ENCODE measurements around the gene POLE3. TPM values are rescaled to one million over a fixed set of nuclear protein-coding genes. Genes with fewer than 3 reads are reported as not detected.

The POLE3 gene
- total and polyA plus RNA-seq, 4 donors: 21.7 to 42.9 (median 28.4) TPM

DNA sequence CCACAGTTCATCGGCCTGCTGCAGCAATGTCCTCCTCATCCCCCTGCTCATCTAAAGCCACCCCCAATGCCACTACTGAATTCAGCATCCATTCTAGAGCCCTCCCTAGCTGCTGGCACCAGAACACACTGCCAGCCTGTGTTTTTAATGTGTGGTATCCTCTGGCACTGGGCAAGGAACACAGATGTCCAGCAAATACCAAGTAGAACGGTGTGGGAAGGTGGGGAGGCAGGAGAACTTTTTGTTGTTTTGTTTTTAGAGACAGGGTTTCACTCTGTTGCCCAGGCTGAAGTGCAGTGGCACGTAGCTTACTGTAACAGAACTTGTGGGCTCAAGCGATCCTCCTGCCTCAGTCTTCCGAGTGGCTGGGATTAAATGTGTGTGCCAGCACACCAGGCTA, 38.4 kb downstream of the POLE3 start:
- Histone ChIP-seq H3K27me3 (ENCODE audit: control insufficient read depth in 3 of 3, insufficient read depth in 3 of 3, low read length in 2 of 3) (no peaks in the 10 kb centered on the region), H3K9me3 (ENCODE audit: control insufficient read depth in 4 of 4, insufficient read depth in 3 of 4, low read length in 3 of 4) (no peaks in the 10 kb centered on the region), H3K4me3 (no peak overlapping the region), H3K9ac (ENCODE audit: insufficient read depth in 1 of 2, low read length in 2 of 2) (no peak overlapping the region), H3K36me3 (ENCODE audit: control insufficient read depth in 4 of 4, insufficient read depth in 4 of 4, low read length in 4 of 4) (peaks cover 7 to 18% (median 10%) of the 10 kb centered on the region in 4 donors), H3K27ac (ENCODE audit: low read depth in 1 of 2, low read length in 1 of 2) (no peak overlapping the region), H3K4me1 (ENCODE audit: control insufficient read depth in 5 of 5, insufficient read depth in 5 of 5, low read length in 5 of 5) (peaks cover 0 to 5% (median 0%) of the 10 kb centered on the region in 5 donors)
- TF ChIP-seq, protein P1, sequence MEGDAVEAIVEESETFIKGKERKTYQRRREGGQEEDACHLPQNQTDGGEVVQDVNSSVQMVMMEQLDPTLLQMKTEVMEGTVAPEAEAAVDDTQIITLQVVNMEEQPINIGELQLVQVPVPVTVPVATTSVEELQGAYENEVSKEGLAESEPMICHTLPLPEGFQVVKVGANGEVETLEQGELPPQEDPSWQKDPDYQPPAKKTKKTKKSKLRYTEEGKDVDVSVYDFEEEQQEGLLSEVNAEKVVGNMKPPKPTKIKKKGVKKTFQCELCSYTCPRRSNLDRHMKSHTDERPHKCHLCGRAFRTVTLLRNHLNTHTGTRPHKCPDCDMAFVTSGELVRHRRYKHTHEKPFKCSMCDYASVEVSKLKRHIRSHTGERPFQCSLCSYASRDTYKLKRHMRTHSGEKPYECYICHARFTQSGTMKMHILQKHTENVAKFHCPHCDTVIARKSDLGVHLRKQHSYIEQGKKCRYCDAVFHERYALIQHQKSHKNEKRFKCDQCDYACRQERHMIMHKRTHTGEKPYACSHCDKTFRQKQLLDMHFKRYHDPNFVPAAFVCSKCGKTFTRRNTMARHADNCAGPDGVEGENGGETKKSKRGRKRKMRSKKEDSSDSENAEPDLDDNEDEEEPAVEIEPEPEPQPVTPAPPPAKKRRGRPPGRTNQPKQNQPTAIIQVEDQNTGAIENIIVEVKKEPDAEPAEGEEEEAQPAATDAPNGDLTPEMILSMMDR (IDR thresholded peaks at IDR 0.05; ENCODE audit: control extremely low read depth, extremely low read depth): no peak
- WGBS, 2 donors: 91 to 95% methylated on average over 5 of the region's 5 CpGs
- ATAC-seq (ENCODE audit: insufficient read depth, low FRiP score): no peak
- DNase-seq: no peak

DNA sequence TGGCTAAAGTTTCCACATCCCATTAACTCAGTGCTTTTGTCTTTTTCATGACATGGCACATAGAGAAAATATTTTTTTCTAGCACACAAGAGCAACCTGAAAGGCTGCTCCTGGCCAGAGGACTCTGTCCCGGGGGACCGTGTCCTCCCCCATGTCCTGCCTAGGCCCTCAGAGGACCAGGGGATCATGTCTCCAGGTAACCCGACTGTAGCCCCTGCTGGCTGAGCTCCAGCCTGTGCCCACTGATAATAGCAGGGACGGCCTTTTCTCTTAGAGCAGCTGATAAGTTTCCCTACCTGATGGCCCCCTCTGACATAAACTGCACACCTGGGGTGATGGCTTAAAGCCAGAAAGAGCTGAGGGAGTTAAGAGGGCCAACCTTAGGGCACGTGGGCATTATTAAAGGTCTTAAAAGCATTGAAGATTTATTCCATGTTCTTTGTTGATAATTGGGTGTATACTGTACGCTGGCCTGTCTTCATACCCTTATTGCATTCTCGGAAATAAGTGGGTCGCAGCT, 39.6 kb downstream of the POLE3 start:
- Histone ChIP-seq H3K4me1 (ENCODE audit: control insufficient read depth in 5 of 5, insufficient read depth in 5 of 5, low read length in 5 of 5) (peaks cover 0 to 3% (median 0%) of the 10 kb centered on the region in 5 donors), H3K4me3 (no peak overlapping the region), H3K27ac (ENCODE audit: low read depth in 1 of 2, low read length in 1 of 2) (no peak overlapping the region), H3K9ac (ENCODE audit: insufficient read depth in 1 of 2, low read length in 2 of 2) (no peak overlapping the region), H3K36me3 (ENCODE audit: control insufficient read depth in 4 of 4, insufficient read depth in 4 of 4, low read length in 4 of 4) (peaks cover 7 to 18% (median 10%) of the 10 kb centered on the region in 4 donors), H3K9me3 (ENCODE audit: control insufficient read depth in 4 of 4, insufficient read depth in 3 of 4, low read length in 3 of 4) (no peaks in the 10 kb centered on the region), H3K27me3 (ENCODE audit: control insufficient read depth in 3 of 3, insufficient read depth in 3 of 3, low read length in 2 of 3) (no peaks in the 10 kb centered on the region)
- ATAC-seq (ENCODE audit: insufficient read depth, low FRiP score) (no peak), DNase-seq (no peak)
- 85 to 91% methylated on average over 8 of the region's 8 CpGs for WGBS, 2 donors
- TF ChIP-seq, protein P1 (IDR thresholded peaks at IDR 0.05; ENCODE audit: control extremely low read depth, extremely low read depth): no peak

DNA sequence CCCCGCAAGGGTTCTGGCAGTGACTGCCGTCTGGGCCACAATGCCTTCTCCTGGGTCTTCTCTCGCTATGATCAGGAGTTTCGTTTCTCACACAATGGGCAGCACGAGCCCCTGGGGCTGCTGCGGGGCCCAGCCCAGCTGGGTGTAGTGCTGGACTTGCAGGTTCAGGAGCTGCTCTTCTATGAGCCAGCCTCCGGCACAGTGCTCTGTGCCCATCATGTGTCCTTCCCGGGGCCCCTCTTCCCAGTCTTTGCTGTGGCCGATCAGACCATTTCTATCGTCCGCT, 40.7 kb downstream of the POLE3 start:
- H3K27ac ChIP-seq (ENCODE audit: low read depth in 1 of 2, low read length in 1 of 2): no peak overlapping the region
- no peak for DNase-seq
- H3K9me3 ChIP-seq (ENCODE audit: control insufficient read depth in 4 of 4, insufficient read depth in 3 of 4, low read length in 3 of 4): no peaks in the 10 kb centered on the region
- no peak for ATAC-seq (ENCODE audit: insufficient read depth, low FRiP score)
- H3K4me1 ChIP-seq (ENCODE audit: control insufficient read depth in 5 of 5, insufficient read depth in 5 of 5, low read length in 5 of 5): no peaks in the 10 kb centered on the region
- WGBS, 2 donors: 85 to 88% methylated on average over 11 of the region's 11 CpGs
- H3K36me3 ChIP-seq (ENCODE audit: control insufficient read depth in 4 of 4, insufficient read depth in 4 of 4, low read length in 4 of 4): peaks cover 5 to 17% (median 8%) of the 10 kb centered on the region in 4 donors
- no peak overlapping the region for H3K4me3 ChIP-seq
- no peak overlapping the region for H3K9ac ChIP-seq (ENCODE audit: insufficient read depth in 1 of 2, low read length in 2 of 2)
- H3K27me3 ChIP-seq (ENCODE audit: control insufficient read depth in 3 of 3, insufficient read depth in 3 of 3, low read length in 2 of 3): no peaks in the 10 kb centered on the region
- TF ChIP-seq, protein P1 (IDR thresholded peaks at IDR 0.05; ENCODE audit: control extremely low read depth, extremely low read depth): no peak

All from lung (tissue), 12 donors.